GM18505 (cell line): ENCODE results near the gene IL1RAPL2.

Experiments
- ATAC-seq: cut with Tn5 transposase; IDR thresholded peaks from one replicate; pipeline ENCODE4 v1.9.1; 2021; ENCODE audit not compliant: unreplicated experiment
- POLR2A ChIP-seq: IDR thresholded peaks from 4 replicates; pipeline ENCODE4 v1.6.1; 2011; ENCODE audit warnings: borderline replicate concordance; ENCODE audit not compliant: insufficient read depth, insufficient read length; ENCODE audit errors: extremely low read depth

IL1RAPL2 gene

DNA sequence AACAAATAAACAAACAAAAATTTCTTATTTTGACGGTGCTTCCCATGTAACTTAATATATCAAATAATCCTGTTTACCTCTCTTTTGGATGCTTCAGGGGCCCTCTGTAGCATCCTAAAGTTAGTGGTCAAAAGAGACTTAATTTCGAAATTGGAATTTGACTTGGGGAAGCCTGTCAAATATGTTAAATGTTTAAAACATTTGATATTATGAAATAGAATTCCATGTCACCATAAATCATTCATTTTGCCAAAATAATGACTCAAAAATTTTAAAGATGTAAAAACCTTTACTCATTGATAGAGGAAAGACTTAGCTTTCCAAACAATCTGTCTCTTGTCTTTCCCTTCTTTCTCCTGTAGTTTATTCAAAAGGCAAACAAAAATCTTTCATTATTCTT, 675.1 kb downstream of the IL1RAPL2 start:
- no peak for TF ChIP-seq POLR2A
- no peak for ATAC-seq

GRCh38 chrX:105260291-105261043, 694.5 kb downstream of the IL1RAPL2 start:
- no peak for ATAC-seq
- no peak for TF ChIP-seq POLR2A

GRCh38 chrX:105263171-105263570, 697.2 kb downstream of the IL1RAPL2 start:
- ATAC-seq, result no peak
- TF ChIP-seq POLR2A, result no peak

GRCh38 chrX:105263801-105264200, 697.8 kb downstream of the IL1RAPL2 start:
- no peak for ATAC-seq
- no peak for TF ChIP-seq POLR2A

DNA sequence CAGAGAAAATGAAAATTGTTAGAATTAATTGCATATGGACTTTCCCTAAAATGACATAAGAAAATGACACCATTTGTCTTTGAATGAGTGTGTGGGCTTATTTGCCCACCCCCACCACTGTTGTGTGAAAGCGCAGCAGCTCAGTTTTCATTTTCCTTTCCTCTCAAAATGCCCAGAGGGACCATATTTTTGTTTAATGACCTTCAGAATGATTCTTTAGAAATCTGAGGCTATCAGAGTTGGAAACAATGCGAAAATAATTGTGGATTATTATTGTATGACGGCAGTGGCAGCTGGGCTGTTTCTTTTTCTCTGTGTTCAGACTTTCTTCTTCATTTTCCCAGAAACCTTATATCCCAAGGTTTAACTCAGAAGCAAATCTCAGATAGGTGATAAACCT, 699.1 kb downstream of the IL1RAPL2 start:
- TF ChIP-seq POLR2A, result no peak
- no peak for ATAC-seq

GRCh38 chrX:105266456-105266855, 700.5 kb downstream of the IL1RAPL2 start:
- no peak for ATAC-seq
- no peak for TF ChIP-seq POLR2A

DNA sequence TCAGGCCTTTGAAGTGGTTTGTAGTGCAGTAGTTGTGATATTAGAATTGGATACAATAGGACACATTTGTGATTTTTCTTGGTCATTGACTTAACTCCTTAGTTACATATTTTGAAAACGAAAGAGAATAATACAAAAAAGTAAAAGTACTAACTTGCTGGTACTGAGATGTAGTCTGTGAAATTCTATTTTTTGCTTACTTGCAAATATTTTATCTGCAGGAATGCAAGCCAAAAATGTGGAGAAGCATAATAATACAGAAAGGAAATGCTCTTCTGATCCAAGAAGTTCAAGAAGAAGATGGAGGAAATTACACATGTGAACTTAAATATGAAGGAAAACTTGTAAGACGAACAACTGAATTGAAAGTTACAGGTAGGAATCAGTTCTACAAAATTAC, 701.2 kb downstream of the IL1RAPL2 start:
- ATAC-seq, result no peak
- no peak for TF ChIP-seq POLR2A

DNA sequence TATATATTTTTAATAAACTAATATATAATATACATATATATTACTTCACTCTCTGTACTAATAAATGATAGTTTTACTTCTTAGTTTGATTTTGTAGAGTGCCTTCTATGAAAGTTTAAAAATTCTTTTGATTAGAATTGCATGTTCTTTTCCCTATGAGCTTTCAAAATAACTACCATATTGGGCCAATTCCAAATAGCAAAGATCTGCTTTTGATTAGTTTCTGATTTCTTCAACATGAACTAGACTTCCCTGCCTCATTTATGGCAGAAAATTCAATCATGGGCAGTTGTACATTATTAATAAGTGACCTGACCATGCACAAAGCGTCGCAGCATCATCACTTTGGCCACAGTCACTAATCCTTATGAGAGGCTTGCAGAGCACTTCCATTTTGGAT, 703.4 kb downstream of the IL1RAPL2 start:
- no peak for TF ChIP-seq POLR2A

GRCh38 chrX:105273326-105273725, 707.3 kb downstream of the IL1RAPL2 start:
- ATAC-seq, result no peak
- TF ChIP-seq POLR2A, result no peak

More for the DNA sequence above, 703.4 kb downstream of the IL1RAPL2 start:
- no peak for ATAC-seq

DNA sequence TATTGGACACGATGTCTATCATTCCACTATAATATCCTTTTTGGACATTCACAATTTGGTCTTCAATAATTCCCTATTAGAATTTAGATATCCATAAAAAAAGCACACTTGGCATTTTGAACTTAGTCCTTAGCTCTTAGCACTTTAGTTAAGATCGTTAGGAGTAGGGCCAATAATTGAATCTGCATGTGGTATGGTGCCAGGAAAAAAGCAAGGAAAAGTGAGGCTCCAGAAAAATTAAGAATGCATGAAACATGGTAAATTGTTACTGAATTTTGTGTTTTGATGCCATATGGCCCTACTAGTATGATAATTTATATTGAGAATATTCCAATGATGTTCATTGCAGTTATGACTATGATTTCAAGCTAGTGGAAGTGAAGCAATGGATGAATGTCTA, 708.1 kb downstream of the IL1RAPL2 start:
- TF ChIP-seq POLR2A, result no peak
- ATAC-seq, result no peak

DNA sequence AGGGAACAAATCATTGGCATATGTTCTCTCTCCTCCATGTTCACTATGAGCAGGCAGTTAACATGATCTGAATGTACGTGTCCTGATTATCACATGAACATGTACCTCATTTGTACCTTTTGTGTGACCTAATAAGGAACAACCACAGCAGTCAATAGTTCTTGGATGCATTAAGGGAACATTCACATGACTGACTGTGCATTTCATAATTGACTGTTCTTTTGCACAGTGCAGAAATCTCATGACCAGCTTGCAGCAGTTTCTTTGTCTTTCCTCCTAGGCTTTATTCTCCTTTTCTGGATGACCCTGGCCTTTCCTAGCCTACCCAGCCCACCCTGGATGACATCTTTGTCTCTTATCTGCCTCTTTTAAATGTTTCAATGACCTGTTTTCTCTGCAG, 711.1 kb downstream of the IL1RAPL2 start:
- no peak for TF ChIP-seq POLR2A
- ATAC-seq, result no peak

GRCh38 chrX:105282077-105282476, 716.1 kb downstream of the IL1RAPL2 start:
- TF ChIP-seq POLR2A, result no peak
- no peak for ATAC-seq

DNA sequence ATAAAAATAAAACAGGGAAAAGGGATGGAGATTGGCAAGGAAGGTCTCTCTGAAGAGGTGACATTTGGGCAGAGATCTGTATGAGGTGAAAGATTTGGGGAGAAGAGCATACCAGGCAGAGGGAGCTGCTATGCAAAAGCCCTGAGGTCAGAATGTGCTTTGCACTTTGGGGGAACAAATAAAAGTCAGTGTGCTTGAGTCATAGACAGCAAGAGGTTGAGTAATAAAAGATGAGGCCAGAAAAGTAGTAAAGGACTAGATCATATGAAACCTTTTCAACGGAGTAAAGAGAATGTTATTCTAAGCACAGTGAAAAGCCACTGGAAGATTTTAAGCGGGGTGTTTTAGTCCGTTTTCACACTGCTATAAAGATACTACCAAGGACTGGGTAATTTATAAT, 731.0 kb downstream of the IL1RAPL2 start:
- TF ChIP-seq POLR2A, result no peak

DNA sequence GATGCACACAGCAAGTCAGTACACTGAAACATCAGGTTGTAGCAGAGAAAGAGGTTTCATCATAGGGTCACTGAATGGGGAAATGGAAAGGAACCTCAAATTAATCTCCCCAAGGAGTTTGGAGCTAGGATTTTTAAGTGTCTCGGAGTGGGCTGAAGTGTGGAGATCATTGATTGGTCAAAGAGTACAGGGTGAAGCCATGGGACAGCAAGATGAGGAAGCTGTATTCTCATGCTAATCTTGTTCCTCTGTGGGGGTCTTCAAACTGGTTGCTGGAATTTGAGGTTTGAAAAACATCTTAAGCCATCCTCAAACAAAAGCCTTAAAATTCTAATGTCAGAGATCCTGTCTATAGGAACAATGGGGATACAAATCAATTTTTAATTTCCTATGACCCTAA, 733.3 kb downstream of the IL1RAPL2 start:
- TF ChIP-seq POLR2A, result no peak
- no peak for ATAC-seq

More for the DNA sequence above, 731.0 kb downstream of the IL1RAPL2 start:
- ATAC-seq, result no peak
